Loucy (cell line): ENCODE measurements around the gene TGFBRAP1.

Experiments
- CTCF ChIP-seq: fragments of 200-600 bp; sonication (generic); conservative IDR thresholded peaks from 2 replicates; pipeline ENCODE4 v1.5.1; 2014; ENCODE audit warnings: mild to moderate bottlenecking, antibody characterized with exemption, low read length
- EZH2phosphoT487 ChIP-seq: fragments of 200-600 bp; IDR thresholded peaks from 2 replicates; pipeline ENCODE4 v1.6.1; 2018; ENCODE audit warnings: antibody characterized with exemption, mild to moderate bottlenecking, moderate library complexity, borderline replicate concordance

DNA sequence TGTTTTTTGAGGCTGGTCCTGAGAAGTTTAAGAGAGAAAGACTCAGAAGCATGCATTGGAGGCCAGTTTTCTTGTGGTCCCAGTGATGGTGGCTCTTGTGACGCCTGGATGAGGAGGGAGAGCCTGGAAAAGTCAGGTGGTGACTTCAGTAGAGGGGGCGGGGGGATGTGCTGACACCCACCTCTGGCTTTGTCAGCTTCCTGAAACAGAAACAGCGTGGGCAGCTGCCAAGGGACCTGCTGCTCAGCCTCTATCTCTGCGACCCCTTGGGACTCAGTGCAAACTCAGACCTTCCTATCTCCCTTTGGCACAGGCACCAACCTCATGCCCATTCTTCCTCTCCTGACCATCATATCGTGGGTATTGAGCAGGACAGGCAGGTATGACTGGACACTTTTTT is 6.4 kb downstream of the TGFBRAP1 start:
- TF ChIP-seq CTCF (no peak), EZH2phosphoT487 (no peak)
